Testis (tissue), 2 donors: ENCODE measurements around the gene PLEKHA7.

ENCODE experiments used
- POLR2A ChIP-seq: fragments of 450-650 bp; IDR thresholded peaks from one replicate; pipeline ENCODE4 v1.6.1; 2017; ENCODE audit warnings: antibody characterized with exemption, mild to moderate bottlenecking, moderate library complexity
- TF ChIP-seq, protein P1 (sequence below), 3 experiments: fragments of 450-650 bp in 2 of 3; fragments of 200-600 bp in 1 of 3; sonication (generic) in 1 of 3; IDR thresholded peaks; one replicate each; pipeline ENCODE4 v1.5.1; 2016 to 2019; ENCODE audit warnings: antibody characterized with exemption in 3 of 3, mild to moderate bottlenecking in 2 of 3, moderate library complexity in 1 of 3

DNA sequence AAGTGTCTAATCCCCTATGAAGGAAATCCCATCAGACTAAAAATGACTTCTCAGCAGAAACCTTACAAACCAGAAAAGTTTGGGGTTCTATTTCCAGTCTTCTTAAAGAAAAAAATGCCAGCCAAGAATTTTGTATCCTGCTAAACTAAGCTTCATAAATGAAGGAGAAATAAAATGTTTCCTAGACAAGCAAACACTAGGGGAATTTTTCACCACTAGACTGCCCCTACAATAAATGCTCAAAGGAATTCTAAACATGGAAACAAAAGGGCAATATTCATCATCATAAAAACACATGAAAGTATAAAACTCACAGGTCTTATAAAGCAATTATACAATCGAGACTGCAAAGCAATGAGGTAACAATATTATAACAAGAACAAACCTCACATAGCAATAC, 124.3 kb downstream of the PLEKHA7 start:
- TF ChIP-seq POLR2A = no peak
- TF ChIP-seq, protein P1, sequence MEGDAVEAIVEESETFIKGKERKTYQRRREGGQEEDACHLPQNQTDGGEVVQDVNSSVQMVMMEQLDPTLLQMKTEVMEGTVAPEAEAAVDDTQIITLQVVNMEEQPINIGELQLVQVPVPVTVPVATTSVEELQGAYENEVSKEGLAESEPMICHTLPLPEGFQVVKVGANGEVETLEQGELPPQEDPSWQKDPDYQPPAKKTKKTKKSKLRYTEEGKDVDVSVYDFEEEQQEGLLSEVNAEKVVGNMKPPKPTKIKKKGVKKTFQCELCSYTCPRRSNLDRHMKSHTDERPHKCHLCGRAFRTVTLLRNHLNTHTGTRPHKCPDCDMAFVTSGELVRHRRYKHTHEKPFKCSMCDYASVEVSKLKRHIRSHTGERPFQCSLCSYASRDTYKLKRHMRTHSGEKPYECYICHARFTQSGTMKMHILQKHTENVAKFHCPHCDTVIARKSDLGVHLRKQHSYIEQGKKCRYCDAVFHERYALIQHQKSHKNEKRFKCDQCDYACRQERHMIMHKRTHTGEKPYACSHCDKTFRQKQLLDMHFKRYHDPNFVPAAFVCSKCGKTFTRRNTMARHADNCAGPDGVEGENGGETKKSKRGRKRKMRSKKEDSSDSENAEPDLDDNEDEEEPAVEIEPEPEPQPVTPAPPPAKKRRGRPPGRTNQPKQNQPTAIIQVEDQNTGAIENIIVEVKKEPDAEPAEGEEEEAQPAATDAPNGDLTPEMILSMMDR (IDR thresholded peaks at IDR 0.05) = no peak
